HUES48 (cell line): Measurements from ENCODE around the gene CHIT1.

Source experiments
- H3K27ac ChIP-seq: one replicate; pipeline ENCODE4 v1.7.0; 2013; ENCODE audit warnings: low read depth, low read length, inconsistent platforms
- H3K27me3 ChIP-seq: 2 replicates; pipeline ENCODE4 v1.6.1; 2013; ENCODE audit warnings: mild to moderate bottlenecking, low read length; ENCODE audit not compliant: control insufficient read depth, insufficient read depth
- H3K36me3 ChIP-seq: 2 replicates; pipeline ENCODE4 v1.6.1; 2013; ENCODE audit warnings: low read length; ENCODE audit not compliant: control insufficient read depth, insufficient read depth
- H3K4me1 ChIP-seq: 2 replicates; pipeline ENCODE4 v1.6.1; 2013; ENCODE audit warnings: mild to moderate bottlenecking, low read length; ENCODE audit not compliant: control insufficient read depth, insufficient read depth
- H3K4me3 ChIP-seq: 2 replicates; pipeline ENCODE4 v1.5.1; 2013; ENCODE audit warnings: mild to moderate bottlenecking, low read depth, low read length
- H3K9ac ChIP-seq: 2 replicates; pipeline ENCODE4 v1.6.1; 2013; ENCODE audit warnings: mild to moderate bottlenecking, low read depth, low read length, moderate library complexity
- H3K9me3 ChIP-seq: 2 replicates; pipeline ENCODE4 v1.6.1; 2013; ENCODE audit warnings: low read length; ENCODE audit not compliant: control insufficient read depth, insufficient read depth

Gene CHIT1

GRCh38 chr1:203181586-203182386 lies 47.7 kb downstream of the CHIT1 start:
- Histone ChIP-seq H3K9ac (no peak overlapping the region), H3K27me3 (0 out of 2 replicates have a peak, but pooled peaks cover 2% of the 10 kb centered on the region), H3K27ac (no peak overlapping the region), H3K36me3 (no peaks in the 10 kb centered on the region), H3K4me1 (peaks cover 18% of the 10 kb centered on the region), H3K4me3 (no peak overlapping the region), H3K9me3 (no peaks in the 10 kb centered on the region)

- no peak overlapping the region for H3K4me3 ChIP-seq
- H3K9ac ChIP-seq: no peak overlapping the region
- no peak overlapping the region for H3K27ac ChIP-seq
- H3K27me3 ChIP-seq: no peaks in the 10 kb centered on the region
- H3K9me3 ChIP-seq: no peaks in the 10 kb centered on the region
- H3K4me1 ChIP-seq: peaks cover 9% of the 10 kb centered on the region; the same call in 1 of the 2 replicates
- no peaks in the 10 kb centered on the region for H3K36me3 ChIP-seq
Observed at GRCh38 chr1:203180611-203181330, 48.7 kb downstream of the CHIT1 start.

- H3K4me1 ChIP-seq: peaks cover 4% of the 10 kb centered on the region; the same call in 1 of the 2 replicates
- H3K27ac ChIP-seq: no peak overlapping the region
- no peaks in the 10 kb centered on the region for H3K27me3 ChIP-seq
Observed at GRCh38 chr1:203179667-203180005, 49.8 kb downstream of the CHIT1 start.

GRCh38 chr1:203178821-203179666 lies 50.4 kb downstream of the CHIT1 start:
- Histone ChIP-seq H3K9ac (no peak overlapping the region), H3K4me1 (peaks cover 4% of the 10 kb centered on the region; the same call in 1 of the 2 replicates), H3K36me3 (no peaks in the 10 kb centered on the region), H3K9me3 (no peaks in the 10 kb centered on the region), H3K4me3 (no peak overlapping the region), H3K27ac (peak overlapping the region; percentile 95), H3K27me3 (no peaks in the 10 kb centered on the region)

More at GRCh38 chr1:203179667-203180005, 49.8 kb downstream of the CHIT1 start:
- no peak overlapping the region for H3K4me3 ChIP-seq
- no peak overlapping the region for H3K9ac ChIP-seq
- no peaks in the 10 kb centered on the region for H3K36me3 ChIP-seq
- H3K9me3 ChIP-seq: no peaks in the 10 kb centered on the region

- peaks cover 4% of the 10 kb centered on the region; the same call in 1 of the 2 replicates for H3K4me1 ChIP-seq
- H3K4me3 ChIP-seq: no peak overlapping the region
- peak overlapping the region; percentile 95 for H3K27ac ChIP-seq
- H3K9ac ChIP-seq: no peak overlapping the region
- no peaks in the 10 kb centered on the region for H3K36me3 ChIP-seq
- no peaks in the 10 kb centered on the region for H3K9me3 ChIP-seq
- H3K27me3 ChIP-seq: no peaks in the 10 kb centered on the region
Observed at GRCh38 chr1:203178083-203178482, 51.4 kb downstream of the CHIT1 start.

GRCh38 chr1:203177470-203178039 lies 51.9 kb downstream of the CHIT1 start:
- Histone ChIP-seq H3K9ac (no peak overlapping the region), H3K36me3 (no peaks in the 10 kb centered on the region), H3K27ac (peak overlapping the region; percentile 95), H3K4me3 (no peak overlapping the region), H3K4me1 (peaks cover 4% of the 10 kb centered on the region; the same call in 1 of the 2 replicates), H3K9me3 (no peaks in the 10 kb centered on the region), H3K27me3 (no peaks in the 10 kb centered on the region)

GRCh38 chr1:203177036-203177405 lies 52.5 kb downstream of the CHIT1 start:
- H3K4me1 ChIP-seq: peaks cover 4% of the 10 kb centered on the region; the same call in 1 of the 2 replicates
- H3K9me3 ChIP-seq: no peaks in the 10 kb centered on the region
- no peak overlapping the region for H3K9ac ChIP-seq
- no peak overlapping the region for H3K4me3 ChIP-seq
- H3K27me3 ChIP-seq: no peaks in the 10 kb centered on the region
- H3K27ac ChIP-seq: no peak overlapping the region
- no peaks in the 10 kb centered on the region for H3K36me3 ChIP-seq

GRCh38 chr1:203176273-203177035 lies 53.0 kb downstream of the CHIT1 start:
- no peak overlapping the region for H3K27ac ChIP-seq
- no peak overlapping the region for H3K9ac ChIP-seq
- H3K27me3 ChIP-seq: no peaks in the 10 kb centered on the region
- H3K4me1 ChIP-seq: peaks cover 4% of the 10 kb centered on the region; the same call in 1 of the 2 replicates
- H3K4me3 ChIP-seq: no peak overlapping the region
- no peaks in the 10 kb centered on the region for H3K9me3 ChIP-seq
- no peaks in the 10 kb centered on the region for H3K36me3 ChIP-seq

- Histone ChIP-seq H3K4me3 (no peak overlapping the region), H3K4me1 (peaks cover 4% of the 10 kb centered on the region; the same call in 1 of the 2 replicates), H3K9ac (no peak overlapping the region), H3K9me3 (no peaks in the 10 kb centered on the region), H3K27me3 (no peaks in the 10 kb centered on the region), H3K27ac (no peak overlapping the region), H3K36me3 (no peaks in the 10 kb centered on the region)
Observed at GRCh38 chr1:203175827-203176241, 53.6 kb downstream of the CHIT1 start.
